CD14-positive monocyte (primary cell): ENCODE measurements around the gene ITGB1. TPM values are rescaled to one million over a fixed set of nuclear protein-coding genes. Genes with fewer than 3 reads are reported as not detected.

Experiments
- DNase-seq, 3 donors: peaks; one replicate each; pipeline ENCODE4 v3.0.0-alpha.2; 2011 to 2022
- H2AFZ ChIP-seq: 2 replicates; pipeline ENCODE4 v1.6.0; 2012; ENCODE audit warnings: mild to moderate bottlenecking, low read depth, low read length, inconsistent platforms; ENCODE audit not compliant: insufficient read depth, poor library complexity, severe bottlenecking
- H3K27ac ChIP-seq, 2 donors: 1 replicate in 1 of 2; 2 replicates in 1 of 2; pipeline ENCODE4 v1.5.1; 2012 to 2013; ENCODE audit warnings: low read length in 2 of 2, control low read depth in 1 of 2, inconsistent platforms in 1 of 2, low read depth in 1 of 2, mild to moderate bottlenecking in 1 of 2
- H3K27me3 ChIP-seq, 2 donors: one replicate each; pipeline versions ENCODE4 v1.6.0 to v1.6.1; 2011 to 2013; ENCODE audit warnings: low read length in 2 of 2; ENCODE audit not compliant: control insufficient read depth in 2 of 2, insufficient read depth in 2 of 2
- H3K36me3 ChIP-seq, 2 donors: replicated peaks in 1 of 2; 1 replicate in 1 of 2; 2 replicates in 1 of 2; pipeline versions ENCODE4 v1.5.1 to v1.6.1; 2012 to 2013; ENCODE audit warnings: low read length in 2 of 2, control low read depth in 1 of 2, inconsistent platforms in 1 of 2, mild to moderate bottlenecking in 1 of 2; ENCODE audit not compliant: insufficient read depth in 2 of 2, control insufficient read depth in 1 of 2
- H3K4me1 ChIP-seq, 2 donors: 1 replicate in 1 of 2; 2 replicates in 1 of 2; pipeline versions ENCODE4 v1.5.1 to v1.6.1; 2012 to 2013; ENCODE audit warnings: low read length in 2 of 2, control low read depth in 1 of 2, inconsistent platforms in 1 of 2, mild to moderate bottlenecking in 1 of 2, moderate library complexity in 1 of 2; ENCODE audit not compliant: insufficient read depth in 2 of 2, control insufficient read depth in 1 of 2
- H3K4me2 ChIP-seq: replicated peaks from 2 replicates; pipeline ENCODE3; 2012; ENCODE audit warnings: low read length, moderate library complexity, mild to moderate bottlenecking; ENCODE audit not compliant: poor library complexity, severe bottlenecking; ENCODE audit errors: extremely low read depth
- H3K4me3 ChIP-seq, 3 experiments: fragments of 200-600 bp in 1 of 3; sonication (generic) in 1 of 3; replicated peaks in 1 of 3; 1 replicate in 2 of 3; 2 replicates in 1 of 3; pipeline ENCODE4 v1.5.1; 2011 to 2013; ENCODE audit warnings: low read length in 3 of 3, mild to moderate bottlenecking in 3 of 3, control low read depth in 2 of 3, low read depth in 2 of 3, inconsistent platforms in 1 of 3, moderate library complexity in 1 of 3
- H3K79me2 ChIP-seq: 2 replicates; pipeline ENCODE4 v1.6.0; 2012; ENCODE audit warnings: mild to moderate bottlenecking, control low read depth, inconsistent platforms, low read length, moderate library complexity; ENCODE audit not compliant: insufficient read depth
- H3K9ac ChIP-seq: 2 replicates; pipeline ENCODE4 v1.6.0; 2017; ENCODE audit warnings: low read length, mild to moderate bottlenecking; ENCODE audit not compliant: insufficient read depth, poor library complexity, severe bottlenecking
- H3K9me3 ChIP-seq, 2 donors: replicated peaks in 1 of 2; 1 replicate in 1 of 2; 2 replicates in 1 of 2; pipeline versions ENCODE4 v1.5.1 to v1.6.1; 2012 to 2013; ENCODE audit warnings: low read length in 2 of 2, control low read depth in 1 of 2; ENCODE audit not compliant: control insufficient read depth in 1 of 2, insufficient read depth in 1 of 2
- H4K20me1 ChIP-seq: 2 replicates; pipeline ENCODE4 v1.6.0; 2012; ENCODE audit warnings: mild to moderate bottlenecking, low read length, control low read depth, moderate library complexity; ENCODE audit not compliant: insufficient read depth
- H3K27ac Mint-ChIP-seq, 7 donors: one replicate each; pipeline ENCODE4 v1.8.0; 2020; ENCODE audit warnings: mild to moderate bottlenecking in 7 of 7, mixed read lengths in 7 of 7, moderate library complexity in 6 of 7, inconsistent platforms in 2 of 7
- H3K27me3 Mint-ChIP-seq, 3 donors: one replicate each; pipeline ENCODE4 v1.8.0; 2021 to 2022; ENCODE audit warnings: low read depth in 3 of 3, mild to moderate bottlenecking in 3 of 3, mixed read lengths in 3 of 3, moderate library complexity in 3 of 3, inconsistent platforms in 1 of 3
- H3K36me3 Mint-ChIP-seq, 2 donors: one replicate each; pipeline ENCODE4 v1.8.0; 2020; ENCODE audit warnings: mixed read lengths in 2 of 2, inconsistent platforms in 1 of 2, mild to moderate bottlenecking in 1 of 2
- H3K4me1 Mint-ChIP-seq: one replicate; pipeline ENCODE4 v1.8.0; 2020; ENCODE audit warnings: mild to moderate bottlenecking, mixed read lengths
- H3K4me3 Mint-ChIP-seq, 2 donors: one replicate each; pipeline ENCODE4 v1.8.0; 2020; ENCODE audit warnings: mild to moderate bottlenecking in 2 of 2, mixed read lengths in 2 of 2, moderate library complexity in 1 of 2
- H3K9me3 Mint-ChIP-seq, 7 donors: one replicate each; pipeline ENCODE4 v1.8.0; 2020 to 2022; ENCODE audit warnings: mixed read lengths in 7 of 7, mild to moderate bottlenecking in 6 of 7, moderate library complexity in 6 of 7, inconsistent platforms in 2 of 7
- CTCF ChIP-seq: fragments of 200-600 bp; IDR thresholded peaks from one replicate; pipeline ENCODE4 v1.8.0; 2022; ENCODE audit warnings: antibody characterized with exemption, mild to moderate bottlenecking
- WGBS: methylation state at CpG from one replicate; pipeline ENCODE4 v1.1.5; 2013; ENCODE audit warnings: missing lambda C conversion rate; ENCODE audit not compliant: insufficient coverage; 5-methylcytosine and 5-hydroxymethylcytosine counted together
- intact Hi-C, 2 donors: fragments of 100-400 bp; cut with micrococcal nuclease; formaldehyde crosslinking; loops; one replicate each; pipeline versions ENCODE4 v1.15.0 to v1.15.1; 2023
- polyA plus RNA-seq, 3 donors: library from polyadenylated mRNA; depleted of rRNA in 1 of 3; unstranded in 2 of 3; stranded (reverse) in 1 of 3; fragments of 300-500 nt in 2 of 3; fragments of >200 nt in 1 of 3; fragmentation: Illumina TruSeq in 2 of 3; gene quantifications; 1 replicate in 2 of 3; 2 replicates in 1 of 3; pipeline ENCODE4 v1.2.3, GENCODE V29; 2012 to 2021

The ITGB1 gene
- polyA plus RNA-seq, 3 donors = 58.2 to 157 (median 127) TPM

GRCh38 chr10:32889631-32890212, 68.3 kb downstream of the ITGB1 start:
- peaks cover 2 to 4% (median 3%) of the 10 kb centered on the region in 3 donors for H3K27me3 Mint-ChIP-seq
- Histone ChIP-seq H4K20me1 (no peaks in the 10 kb centered on the region), H3K36me3 (no peaks in the 10 kb centered on the region), H3K4me2 (no peak overlapping the region), H3K79me2 (no peaks in the 10 kb centered on the region), H3K27ac (no peak overlapping the region), H3K9me3 (no peaks in the 10 kb centered on the region), H3K4me1 (no peaks in the 10 kb centered on the region), H3K9ac (no peak overlapping the region), H2AFZ (no peak overlapping the region), H3K4me3 (no peak overlapping the region), H3K27me3 (no peaks in the 10 kb centered on the region)
- TF ChIP-seq CTCF = no peak
- intact Hi-C loops = no loop called here
- no peak overlapping the region for H3K27ac Mint-ChIP-seq
- no CpG with 5 or more reads among the region's 1 CpG for WGBS
- H3K4me1 Mint-ChIP-seq = peaks cover 1% of the 10 kb centered on the region
- DNase-seq = no peak
- H3K4me3 Mint-ChIP-seq = no peak overlapping the region
- H3K9me3 Mint-ChIP-seq = no peaks in the 10 kb centered on the region
- H3K36me3 Mint-ChIP-seq = no peaks in the 10 kb centered on the region

GRCh38 chr10:32888161-32888927, 69.7 kb downstream of the ITGB1 start:
- no peaks in the 10 kb centered on the region for H3K9me3 Mint-ChIP-seq
- no peaks in the 10 kb centered on the region for H4K20me1 ChIP-seq
- intact Hi-C loops = no loop called here
- H3K36me3 ChIP-seq = no peaks in the 10 kb centered on the region
- no peaks in the 10 kb centered on the region for H3K4me1 ChIP-seq
- no peak overlapping the region for H2AFZ ChIP-seq
- H3K4me1 Mint-ChIP-seq = peaks cover 1% of the 10 kb centered on the region
- 100% methylated on average over 2 of the region's 11 CpGs for WGBS
- H3K4me3 ChIP-seq = no peak overlapping the region
- H3K9me3 ChIP-seq = no peaks in the 10 kb centered on the region
- no peaks in the 10 kb centered on the region for H3K79me2 ChIP-seq
- H3K36me3 Mint-ChIP-seq = no peaks in the 10 kb centered on the region
- no peak overlapping the region for H3K27ac ChIP-seq
- no peak overlapping the region for H3K4me2 ChIP-seq
- peaks cover 2 to 4% (median 3%) of the 10 kb centered on the region in 3 donors for H3K27me3 Mint-ChIP-seq
- H3K27me3 ChIP-seq = no peaks in the 10 kb centered on the region
- no peak for DNase-seq
- H3K4me3 Mint-ChIP-seq = no peak overlapping the region
- no peak overlapping the region for H3K27ac Mint-ChIP-seq
- H3K9ac ChIP-seq = no peak overlapping the region
- TF ChIP-seq CTCF = no peak
